SK-N-MC (cell line): Measurements from ENCODE around the gene GALT.

Source experiments
- EZH2 ChIP-seq: fragments of 200-600 bp; sonication (generic); IDR thresholded peaks from one replicate; pipeline ENCODE4 v1.6.1; 2017; ENCODE audit warnings: antibody characterized with exemption
- FOXP2 ChIP-seq: optimal IDR thresholded peaks from 2 replicates; pipeline ENCODE3; 2011; ENCODE audit warnings: mild to moderate bottlenecking, moderate library complexity; ENCODE audit not compliant: insufficient read depth; ENCODE audit errors: extremely low read length, control extremely low read depth
- POLR2AphosphoS5 ChIP-seq: IDR thresholded peaks from 2 replicates; pipeline ENCODE4 v1.6.1; 2012; ENCODE audit warnings: mild to moderate bottlenecking, low read depth, low read length, borderline replicate concordance

- TF ChIP-seq EZH2 (no peak), FOXP2 (no peak), POLR2AphosphoS5 (no peak)
Measured at GRCh38 chr9:34655394-34655793, 8.9 kb downstream of the GALT start.
